ENCODE data around the gene ST6GALNAC6.

Gene ST6GALNAC6

GRCh38 chr9:127921557-127922120, 22.2 kb upstream of the ST6GALNAC6 start:
- TF ChIP-seq, protein P1, sequence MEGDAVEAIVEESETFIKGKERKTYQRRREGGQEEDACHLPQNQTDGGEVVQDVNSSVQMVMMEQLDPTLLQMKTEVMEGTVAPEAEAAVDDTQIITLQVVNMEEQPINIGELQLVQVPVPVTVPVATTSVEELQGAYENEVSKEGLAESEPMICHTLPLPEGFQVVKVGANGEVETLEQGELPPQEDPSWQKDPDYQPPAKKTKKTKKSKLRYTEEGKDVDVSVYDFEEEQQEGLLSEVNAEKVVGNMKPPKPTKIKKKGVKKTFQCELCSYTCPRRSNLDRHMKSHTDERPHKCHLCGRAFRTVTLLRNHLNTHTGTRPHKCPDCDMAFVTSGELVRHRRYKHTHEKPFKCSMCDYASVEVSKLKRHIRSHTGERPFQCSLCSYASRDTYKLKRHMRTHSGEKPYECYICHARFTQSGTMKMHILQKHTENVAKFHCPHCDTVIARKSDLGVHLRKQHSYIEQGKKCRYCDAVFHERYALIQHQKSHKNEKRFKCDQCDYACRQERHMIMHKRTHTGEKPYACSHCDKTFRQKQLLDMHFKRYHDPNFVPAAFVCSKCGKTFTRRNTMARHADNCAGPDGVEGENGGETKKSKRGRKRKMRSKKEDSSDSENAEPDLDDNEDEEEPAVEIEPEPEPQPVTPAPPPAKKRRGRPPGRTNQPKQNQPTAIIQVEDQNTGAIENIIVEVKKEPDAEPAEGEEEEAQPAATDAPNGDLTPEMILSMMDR (IDR thresholded peaks at IDR 0.05), result peak; percentile 84
- TF ChIP-seq ZFX (IDR thresholded peaks at IDR 0.05; ENCODE audit: borderline replicate concordance), result no peak
- no peak overlapping the region for H3K27ac ChIP-seq

GRCh38 chr9:127920794-127921193, 21.4 kb upstream of the ST6GALNAC6 start:
- no peak overlapping the region for H3K27ac ChIP-seq

DNA sequence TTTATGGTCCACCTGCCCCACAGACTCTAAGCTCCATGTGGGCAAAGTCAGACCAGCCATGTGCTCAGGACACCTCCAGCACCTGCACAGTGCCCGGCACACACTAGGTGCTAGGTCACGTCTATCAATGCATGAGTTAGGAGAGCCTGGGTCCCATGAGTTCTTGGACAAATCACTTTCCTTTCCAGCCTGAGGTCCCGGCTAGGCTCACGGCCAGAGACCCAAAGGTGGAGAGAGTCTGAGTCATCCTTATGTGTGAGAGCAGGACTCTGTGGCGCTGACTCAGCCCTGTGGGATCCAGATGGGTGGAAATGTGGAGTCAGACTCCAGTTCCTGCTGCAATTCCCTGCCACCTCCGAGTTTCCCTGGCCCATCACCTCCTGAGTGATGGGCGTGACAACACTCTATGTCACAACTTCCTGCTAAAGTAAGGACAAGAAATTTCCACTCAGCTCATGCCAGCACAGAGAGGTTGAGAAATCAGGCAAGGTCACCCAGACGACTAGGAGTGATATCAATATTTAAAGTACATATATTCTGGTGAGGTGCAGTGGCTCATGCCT, 19.9 kb upstream of the ST6GALNAC6 start:
- TF ChIP-seq, protein P1 (IDR thresholded peaks at IDR 0.05), result no peak
- TF ChIP-seq ZFX (IDR thresholded peaks at IDR 0.05; ENCODE audit: borderline replicate concordance), result no peak
- H3K27ac ChIP-seq, result no peak overlapping the region

More at GRCh38 chr9:127920794-127921193, 21.4 kb upstream of the ST6GALNAC6 start:
- TF ChIP-seq, protein P1 (IDR thresholded peaks at IDR 0.05), result no peak
- TF ChIP-seq ZFX (IDR thresholded peaks at IDR 0.05; ENCODE audit: borderline replicate concordance), result no peak

DNA sequence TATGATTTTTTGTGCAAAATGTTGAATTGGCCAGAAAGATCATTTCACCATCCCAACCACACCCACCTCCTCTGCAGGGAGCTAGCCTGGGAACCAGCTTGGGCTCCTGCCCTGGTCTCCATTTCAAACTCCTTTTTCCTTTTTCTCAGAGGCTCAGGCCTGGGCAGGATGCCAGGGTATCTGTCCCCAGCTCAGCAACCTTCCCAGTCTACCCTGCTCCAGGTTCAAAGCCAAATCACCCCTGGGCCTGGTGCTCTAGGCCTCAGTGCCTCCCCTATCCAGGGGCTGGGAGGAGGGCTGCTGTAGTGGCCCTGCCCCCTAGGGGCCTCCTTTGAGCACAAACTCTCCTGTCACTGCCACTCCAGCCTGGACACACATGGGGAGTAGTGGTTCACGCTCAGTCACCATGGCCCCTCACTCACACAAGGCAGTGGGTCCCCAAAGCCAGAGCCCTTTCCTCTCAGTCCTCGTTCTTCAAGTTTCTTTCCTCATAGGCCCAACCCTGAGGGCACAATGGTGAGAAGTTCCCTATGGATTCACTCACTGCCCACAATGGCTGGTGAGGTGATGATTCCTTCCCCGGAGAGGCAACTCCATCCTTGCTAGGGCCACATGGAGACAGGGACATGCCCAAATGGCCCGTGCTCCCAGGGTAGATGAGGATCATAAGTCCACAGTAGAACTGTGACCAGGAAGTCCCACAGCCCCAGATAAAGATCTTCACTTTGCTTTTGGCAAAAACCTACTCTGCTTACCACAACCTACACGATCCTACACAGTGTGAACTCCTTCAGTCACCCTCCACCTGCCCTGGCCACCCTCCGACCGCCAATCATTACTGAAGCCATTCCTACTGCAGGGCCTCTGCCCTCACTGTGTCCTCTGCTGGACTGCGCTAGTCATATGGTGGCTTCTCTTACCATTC, 19.0 kb upstream of the ST6GALNAC6 start:
- no peak overlapping the region for H3K27ac ChIP-seq
- TF ChIP-seq, protein P1 (IDR thresholded peaks at IDR 0.05), result peak; percentile 33
- TF ChIP-seq ZFX (IDR thresholded peaks at IDR 0.05; ENCODE audit: borderline replicate concordance), result no peak

DNA sequence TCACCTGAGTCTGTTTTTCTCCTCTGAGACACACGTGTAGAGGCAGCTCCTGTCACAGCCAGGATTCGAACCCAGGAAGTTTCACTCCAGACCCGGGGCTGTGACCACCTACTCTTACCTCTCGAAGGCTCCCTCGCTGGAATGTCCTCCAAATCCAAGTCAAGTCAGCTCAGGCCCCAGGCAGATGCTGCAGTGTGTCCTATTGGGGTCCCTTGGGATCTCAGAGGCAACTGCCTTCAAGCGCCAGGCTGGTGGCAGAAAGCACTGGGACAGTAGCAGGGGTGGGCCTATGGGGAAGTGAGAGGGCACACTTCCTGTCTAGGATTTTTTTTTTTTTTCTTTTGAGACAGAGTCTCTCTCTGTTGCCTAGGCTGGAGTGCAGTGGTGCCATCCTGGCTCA, 18.2 kb upstream of the ST6GALNAC6 start:
- TF ChIP-seq, protein P1 (IDR thresholded peaks at IDR 0.05), result no peak
- no peak for TF ChIP-seq ZFX (IDR thresholded peaks at IDR 0.05; ENCODE audit: borderline replicate concordance)
- no peak overlapping the region for H3K27ac ChIP-seq

- TF ChIP-seq ZFX (IDR thresholded peaks at IDR 0.05; ENCODE audit: borderline replicate concordance), result no peak
- TF ChIP-seq, protein P1 (IDR thresholded peaks at IDR 0.05), result no peak
- H3K27ac ChIP-seq, result 0 out of 2 replicates have a peak within 1 kb of the TSS, but pooled peaks have one; percentile 15
Observed at GRCh38 chr9:127916720-127917581, 17.5 kb upstream of the ST6GALNAC6 start, which contains the start of gene ST6GALNAC4. ST6GALNAC4 (minus strand) TSS chr9:127917041; CDS start chr9:127916419, 622 bp downstream.

Data from 22Rv1 (cell line).